ENCODE measurements around the gene ASB13. TPM values are rescaled to one million over a fixed set of nuclear protein-coding genes. Genes with fewer than 3 reads are reported as not detected.
A peak's percentile ranks its signal among the peaks of the same experiment; 100 is the strongest.
"Not testable (repeated sequence)": the region's sequence is repeated elsewhere in the genome, so short reads cannot be mapped to it uniquely, and the experiment has no call there.

ASB13 gene
- polyA plus RNA-seq, 3 donors, result 13.3 to 44.1 (median 37.8) TPM

- no peaks in the 10 kb centered on the region for H3K79me2 ChIP-seq (ENCODE audit: insufficient read depth, low read length)
- H3K9ac ChIP-seq (ENCODE audit: insufficient read depth, low read length, poor library complexity, severe bottlenecking), result no peak overlapping the region
- 22% methylated on average over 19 of the region's 19 CpGs for WGBS (ENCODE audit: insufficient coverage)
- no peak overlapping the region for H3K27ac ChIP-seq (ENCODE audit: low read depth in 1 of 2, low read length in 2 of 2)
- no peak overlapping the region for H3K4me2 ChIP-seq (replicated peaks; ENCODE audit: extremely low read depth, low read length, poor library complexity, severe bottlenecking)
- Mint-ChIP-seq H3K36me3 (no peaks in the 10 kb centered on the region), H3K27ac (no peak overlapping the region), H3K4me3 (no peak overlapping the region), H3K9me3 (no peaks in the 10 kb centered on the region), H3K4me1 (peaks cover 3% of the 10 kb centered on the region), H3K27me3 (ENCODE audit: low read depth in 3 of 3) (peaks cover 0 to 3% (median 3%) of the 10 kb centered on the region in 3 donors)
- H2AFZ ChIP-seq (ENCODE audit: insufficient read depth, low read depth, low read length, poor library complexity, severe bottlenecking), result peak overlapping the region; percentile 52
- intact Hi-C loops (cut with micrococcal nuclease), result loop anchor here (5.0 to 10.0 kb wide), 2 partner anchors 181 to 778 kb away; no protein-coding TSS in a partner anchor
- H4K20me1 ChIP-seq (ENCODE audit: insufficient read depth, low read length), result no peaks in the 10 kb centered on the region
- H3K4me1 ChIP-seq (ENCODE audit: control insufficient read depth in 1 of 2, insufficient read depth in 2 of 2, low read length in 2 of 2), result no peaks in the 10 kb centered on the region
- peak; percentile 84 for TF ChIP-seq CTCF (IDR thresholded peaks at IDR 0.05)
- no peaks in the 10 kb centered on the region for H3K36me3 ChIP-seq (replicated peaks in 1 of 2; ENCODE audit: control insufficient read depth in 1 of 2, insufficient read depth in 2 of 2, low read length in 2 of 2)
- peak; percentile 56 to 69 (median 67) for DNase-seq
- H3K4me3 ChIP-seq (replicated peaks in 1 of 3; ENCODE audit: low read depth in 2 of 3, low read length in 3 of 3), result no peak overlapping the region
- H3K27me3 ChIP-seq (ENCODE audit: control insufficient read depth in 2 of 2, insufficient read depth in 2 of 2, low read length in 2 of 2), result no peaks in the 10 kb centered on the region
- H3K9me3 ChIP-seq (replicated peaks in 1 of 2; ENCODE audit: control insufficient read depth in 1 of 2, insufficient read depth in 1 of 2, low read length in 2 of 2), result no peaks in the 10 kb centered on the region
Observed at GRCh38 chr10:5623081-5623748, 43.2 kb downstream of the ASB13 start.

DNA sequence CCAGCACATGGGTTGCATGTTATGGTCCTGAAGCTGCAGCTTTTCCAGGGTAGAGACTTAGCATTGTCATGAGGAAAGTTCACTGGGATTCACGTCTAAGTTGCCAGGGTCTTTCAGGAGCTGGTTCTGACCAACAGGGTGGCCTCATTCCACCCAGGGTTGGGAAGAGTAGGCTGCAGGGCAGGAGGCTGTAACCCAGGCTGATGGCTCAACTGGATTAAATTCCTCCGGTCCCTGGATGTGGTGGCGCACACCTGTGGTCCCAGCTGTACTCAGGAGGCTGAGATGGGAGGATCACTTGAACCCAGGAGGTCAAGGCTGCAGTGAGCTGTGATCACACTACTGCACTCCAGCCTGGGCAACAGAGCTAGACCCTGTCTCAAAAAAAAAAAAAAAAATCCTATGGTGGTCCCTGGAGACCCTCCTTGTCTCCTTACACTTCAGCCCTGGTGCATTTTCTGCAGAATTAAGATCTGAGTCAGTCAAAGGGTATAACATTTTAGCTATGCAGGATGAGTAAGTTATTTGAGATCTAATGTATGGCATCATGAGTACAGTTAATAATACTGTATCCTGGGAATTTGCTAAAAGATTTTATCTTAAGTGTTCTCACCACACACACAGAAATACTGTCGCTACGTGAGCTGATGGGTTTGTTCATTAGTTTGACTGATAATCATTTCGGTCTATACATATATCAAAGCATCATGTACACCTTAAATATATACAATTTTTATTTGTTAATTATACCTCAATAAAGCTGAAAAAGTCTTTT, 44.0 kb downstream of the ASB13 start:
- Histone ChIP-seq H3K27ac (ENCODE audit: low read depth in 1 of 2, low read length in 2 of 2) (no peak overlapping the region), H4K20me1 (ENCODE audit: insufficient read depth, low read length) (no peaks in the 10 kb centered on the region), H3K4me2 (replicated peaks; ENCODE audit: extremely low read depth, low read length, poor library complexity, severe bottlenecking) (no peak overlapping the region), H2AFZ (ENCODE audit: insufficient read depth, low read depth, low read length, poor library complexity, severe bottlenecking) (no peak overlapping the region), H3K79me2 (ENCODE audit: insufficient read depth, low read length) (no peaks in the 10 kb centered on the region), H3K4me3 (replicated peaks in 1 of 3; ENCODE audit: low read depth in 2 of 3, low read length in 3 of 3) (no peak overlapping the region), H3K36me3 (replicated peaks in 1 of 2; ENCODE audit: control insufficient read depth in 1 of 2, insufficient read depth in 2 of 2, low read length in 2 of 2) (no peaks in the 10 kb centered on the region), H3K27me3 (ENCODE audit: control insufficient read depth in 2 of 2, insufficient read depth in 2 of 2, low read length in 2 of 2) (no peaks in the 10 kb centered on the region), H3K9ac (ENCODE audit: insufficient read depth, low read length, poor library complexity, severe bottlenecking) (no peak overlapping the region), H3K4me1 (ENCODE audit: control insufficient read depth in 1 of 2, insufficient read depth in 2 of 2, low read length in 2 of 2) (no peaks in the 10 kb centered on the region), H3K9me3 (replicated peaks in 1 of 2; ENCODE audit: control insufficient read depth in 1 of 2, insufficient read depth in 1 of 2, low read length in 2 of 2) (no peaks in the 10 kb centered on the region)
- DNase-seq, result no peak
- H3K4me1 Mint-ChIP-seq, result peaks cover 3% of the 10 kb centered on the region
- TF ChIP-seq CTCF (IDR thresholded peaks at IDR 0.05), result no peak
- WGBS (ENCODE audit: insufficient coverage), result 100% methylated on average over 3 of the region's 6 CpGs
- H3K4me3 Mint-ChIP-seq, result no peak overlapping the region
- intact Hi-C loops (cut with micrococcal nuclease), result loop anchor here (5.0 to 10.0 kb wide), 2 partner anchors 180 to 778 kb away; no protein-coding TSS in a partner anchor
- H3K27me3 Mint-ChIP-seq (ENCODE audit: low read depth in 3 of 3), result peaks cover 0 to 4% (median 0%) of the 10 kb centered on the region in 3 donors
- peaks cover 0 to 2% (median 0%) of the 10 kb centered on the region in 7 donors for H3K9me3 Mint-ChIP-seq
- no peaks in the 10 kb centered on the region for H3K36me3 Mint-ChIP-seq
- no peak overlapping the region for H3K27ac Mint-ChIP-seq

DNA sequence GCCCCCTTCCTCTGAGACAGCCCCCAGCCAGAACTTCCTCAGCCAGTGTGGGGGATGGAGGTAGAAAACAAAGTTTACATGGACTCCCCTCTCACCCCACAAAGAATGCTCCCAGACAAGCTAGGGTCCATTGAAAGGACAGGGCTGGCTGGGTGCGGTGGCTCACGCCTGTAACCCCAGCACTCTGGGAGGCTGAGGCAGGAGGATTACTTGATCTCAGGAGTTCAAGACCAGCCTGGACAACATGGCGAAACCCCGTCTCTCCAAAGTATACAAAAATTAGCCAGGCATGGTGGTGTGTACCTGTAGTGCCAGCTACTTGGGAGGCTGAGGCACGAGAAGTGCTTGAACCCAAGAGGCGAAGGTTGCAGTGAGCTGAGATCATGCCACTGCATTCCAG, 45.0 kb downstream of the ASB13 start:
- H3K4me1 ChIP-seq (ENCODE audit: control insufficient read depth in 1 of 2, insufficient read depth in 2 of 2, low read length in 2 of 2); H3K4me3 ChIP-seq (replicated peaks in 1 of 3; ENCODE audit: low read depth in 2 of 3, low read length in 3 of 3); H3K27ac Mint-ChIP-seq; H3K27me3 Mint-ChIP-seq (ENCODE audit: low read depth in 3 of 3); H2AFZ ChIP-seq (ENCODE audit: insufficient read depth, low read depth, low read length, poor library complexity, severe bottlenecking); H3K9me3 ChIP-seq (replicated peaks in 1 of 2; ENCODE audit: control insufficient read depth in 1 of 2, insufficient read depth in 1 of 2, low read length in 2 of 2); H3K4me3 Mint-ChIP-seq; H3K9me3 Mint-ChIP-seq; H3K9ac ChIP-seq (ENCODE audit: insufficient read depth, low read length, poor library complexity, severe bottlenecking); H3K27me3 ChIP-seq (ENCODE audit: control insufficient read depth in 2 of 2, insufficient read depth in 2 of 2, low read length in 2 of 2); H3K4me1 Mint-ChIP-seq; H3K4me2 ChIP-seq (replicated peaks; ENCODE audit: extremely low read depth, low read length, poor library complexity, severe bottlenecking); H3K36me3 Mint-ChIP-seq; H3K36me3 ChIP-seq (replicated peaks in 1 of 2; ENCODE audit: control insufficient read depth in 1 of 2, insufficient read depth in 2 of 2, low read length in 2 of 2); H4K20me1 ChIP-seq (ENCODE audit: insufficient read depth, low read length); H3K79me2 ChIP-seq (ENCODE audit: insufficient read depth, low read length); H3K27ac ChIP-seq (ENCODE audit: low read depth in 1 of 2, low read length in 2 of 2); DNase-seq: not testable (repeated sequence)
- WGBS (ENCODE audit: insufficient coverage), result 92% methylated on average over 4 of the region's 6 CpGs
- intact Hi-C loops (cut with micrococcal nuclease), result loop anchor here (5.0 to 10.0 kb wide), 2 partner anchors 179 to 777 kb away; no protein-coding TSS in a partner anchor

All from CD14-positive monocyte (primary cell).